ENCODE results near the gene MAPK8.

- no peak for TF ChIP-seq CTCF (IDR thresholded peaks at IDR 0.05; ENCODE audit: low read depth, low read length)
- no peak for TF ChIP-seq MYC (IDR thresholded peaks at IDR 0.05; ENCODE audit: low read depth, low read length)
- no peak for TF ChIP-seq POLR2A (IDR thresholded peaks at IDR 0.05; ENCODE audit: extremely low read depth, insufficient read length)
These were observed 1.2 kb downstream of the MAPK8 start for GRCh38 chr10:48307711-48308018.
